Stimulated activated CD8-positive, alpha-beta memory T cell treated with anti-CD3 and anti-CD28 coated beads, Interleukin-2, amount 100 ng/mL, for 1 hour (primary cell): ENCODE data around the gene UPP1.

Experiments
- DNase-seq, 2 donors: peaks; one replicate each; pipeline ENCODE4 v3.0.0-alpha.2; 2020; ENCODE audit warnings: low read depth in 2 of 2

The UPP1 gene

DNA sequence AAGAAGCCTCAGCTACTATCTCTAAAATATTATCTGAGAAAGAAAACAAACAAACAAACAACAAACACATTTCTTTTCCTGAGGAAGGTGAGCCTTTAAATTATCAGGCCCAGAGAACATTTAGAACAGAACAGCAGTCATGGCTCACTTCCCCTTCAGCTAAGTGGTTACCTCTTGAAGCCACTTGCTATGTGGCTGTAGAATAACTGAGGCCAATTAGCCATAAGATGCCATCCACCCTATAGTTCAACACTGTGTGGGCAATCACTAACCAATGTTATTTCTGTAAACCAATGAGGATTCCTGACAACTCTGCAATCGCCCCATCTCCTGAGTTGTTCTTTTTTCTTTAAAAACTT lies 3.7 kb upstream of the UPP1 start:
- no peak for DNase-seq

DNA sequence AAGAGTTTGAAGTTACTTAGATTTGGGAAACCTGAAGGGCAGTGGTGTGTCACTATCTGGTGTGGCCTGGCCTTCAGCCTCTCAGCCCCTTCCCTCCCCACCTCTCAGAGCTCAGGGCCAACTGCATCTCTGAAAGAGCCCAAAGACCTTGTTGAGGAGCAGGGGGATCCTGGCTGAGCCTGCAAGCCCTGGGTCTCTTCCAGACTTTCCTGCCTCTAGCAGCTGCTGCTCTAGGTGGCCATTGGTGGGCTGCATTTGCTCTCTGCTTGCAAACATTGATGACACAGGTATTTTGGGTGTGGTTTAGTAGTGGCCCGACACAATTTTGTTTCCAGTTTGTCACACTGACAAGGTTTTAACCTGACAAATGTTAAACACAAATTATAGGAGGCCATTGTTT lies 3.1 kb upstream of the UPP1 start:
- no peak for DNase-seq

DNA sequence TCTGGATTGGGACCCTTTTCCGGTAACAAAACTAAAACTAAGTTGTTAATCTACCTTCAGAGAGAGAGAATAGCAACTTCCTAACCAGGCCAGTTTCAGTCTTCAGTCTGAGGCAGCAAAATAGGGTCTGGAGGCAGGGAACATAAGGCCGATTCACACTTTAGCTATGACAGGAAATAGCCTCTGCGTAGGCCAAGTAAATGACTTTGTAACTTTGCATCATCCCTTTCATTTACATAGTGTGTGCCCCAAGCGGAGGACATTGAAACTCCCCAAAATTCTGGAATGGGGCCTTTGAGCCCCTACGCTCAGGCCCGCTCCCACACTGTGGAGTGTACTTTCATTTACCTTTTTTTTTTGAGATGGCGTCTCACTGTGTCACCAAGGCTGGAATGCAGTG lies 1.7 kb upstream of the UPP1 start:
- DNase-seq, result no peak

DNA sequence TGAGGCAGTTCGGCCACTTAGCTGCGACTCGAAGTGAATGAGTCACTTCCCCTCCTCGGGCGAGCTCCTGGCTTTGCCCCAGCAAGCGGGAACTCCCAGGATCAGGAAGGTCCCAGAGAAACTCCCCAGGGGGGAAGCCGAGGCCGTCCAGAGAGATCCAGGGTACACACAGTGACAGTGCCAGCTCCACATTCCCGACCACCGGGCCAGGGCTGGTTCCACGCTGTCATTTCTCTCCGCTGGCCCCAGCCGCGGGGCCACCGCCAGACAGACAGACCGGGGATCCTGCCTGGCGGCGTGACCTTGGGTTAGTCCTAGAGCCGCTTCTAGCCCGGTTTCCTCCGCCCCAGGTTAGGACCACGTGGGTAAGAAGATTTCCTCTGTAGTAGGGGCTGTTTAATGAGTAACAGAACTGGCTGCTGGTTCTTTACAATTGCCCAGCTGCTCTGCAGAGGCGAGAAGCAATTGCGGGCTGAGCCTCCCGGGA lies 463 bp upstream of the UPP1 start:
- DNase-seq, result no peak

DNA sequence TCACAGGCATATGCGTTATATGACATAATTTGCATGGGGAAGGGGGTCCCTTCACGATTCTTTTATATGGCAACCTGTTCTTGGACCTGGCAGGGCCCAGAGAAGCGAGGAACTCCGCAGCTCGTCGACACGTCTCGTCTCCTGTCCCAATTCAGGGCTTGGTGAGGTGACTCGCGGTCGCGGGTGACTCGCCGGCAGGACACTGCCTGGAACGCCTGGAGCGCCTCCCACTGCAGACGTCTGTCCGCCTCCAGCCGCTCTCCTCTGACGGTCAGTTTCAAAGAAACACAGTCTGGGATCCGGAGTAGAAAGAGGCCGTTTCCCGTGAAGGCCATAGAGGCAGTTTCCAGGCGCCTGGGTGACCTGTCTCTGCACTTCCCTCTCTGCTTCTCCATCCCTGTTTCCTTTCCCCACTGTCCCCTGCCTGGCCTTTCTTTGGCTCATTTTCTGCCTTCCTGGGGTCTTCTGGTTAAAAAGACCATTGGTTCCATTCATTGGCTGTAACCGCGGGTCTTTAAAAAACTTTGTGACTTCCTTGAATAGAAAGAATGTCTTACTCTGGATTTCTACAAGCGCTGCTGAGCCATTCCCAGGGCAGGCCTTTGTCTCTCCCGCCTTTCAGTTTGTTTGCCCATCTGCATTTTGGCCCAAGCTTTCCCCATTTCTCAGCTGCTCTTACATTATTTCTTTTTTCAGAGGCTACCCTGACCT lies 1.2 kb downstream of the UPP1 start:
- no peak for DNase-seq

DNA sequence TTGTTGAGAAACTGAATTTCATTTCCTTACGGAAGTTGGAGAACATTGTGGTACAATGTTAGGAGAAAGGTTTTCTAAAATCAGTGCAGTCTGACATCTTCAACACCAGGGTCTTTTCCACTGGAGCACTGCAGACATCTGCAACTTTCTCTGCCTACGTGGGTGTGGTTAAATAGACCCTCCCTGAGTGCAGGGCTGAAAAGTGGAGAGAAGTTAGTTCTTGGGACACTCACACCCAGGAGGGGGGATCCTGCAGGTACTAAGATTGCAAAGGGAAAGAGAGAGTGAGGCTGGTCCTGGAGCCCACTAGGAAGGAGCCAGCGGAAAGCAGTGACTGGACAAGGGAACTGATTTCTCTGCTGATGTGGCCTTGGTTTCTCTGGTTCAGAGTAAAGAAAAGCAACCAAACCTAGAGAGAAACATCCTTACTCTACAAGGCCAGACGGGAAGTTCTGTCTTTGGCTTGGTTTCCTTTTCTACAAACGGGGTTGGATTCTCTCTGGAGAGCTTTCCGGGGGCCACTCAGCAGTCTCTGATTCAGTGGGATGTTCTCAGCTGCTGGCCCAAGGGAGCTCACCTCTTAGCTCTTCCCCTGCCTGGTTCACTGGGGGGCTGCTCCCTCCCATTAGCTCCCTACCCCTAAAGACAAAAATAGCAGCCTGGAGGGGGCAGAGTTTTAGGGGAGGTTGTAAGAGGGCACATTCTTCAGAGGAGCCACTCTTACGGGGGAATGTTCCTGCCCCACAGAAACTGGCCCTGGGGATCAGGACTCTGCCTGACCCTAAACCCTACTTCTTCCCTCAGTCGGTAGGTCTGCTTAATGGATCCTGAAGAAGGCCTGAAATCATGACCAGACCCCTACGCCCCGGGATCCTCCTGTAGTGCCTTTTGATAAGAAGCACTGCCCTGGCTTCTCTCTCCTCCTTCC lies 2.7 kb downstream of the UPP1 start:
- DNase-seq, result no peak

DNA sequence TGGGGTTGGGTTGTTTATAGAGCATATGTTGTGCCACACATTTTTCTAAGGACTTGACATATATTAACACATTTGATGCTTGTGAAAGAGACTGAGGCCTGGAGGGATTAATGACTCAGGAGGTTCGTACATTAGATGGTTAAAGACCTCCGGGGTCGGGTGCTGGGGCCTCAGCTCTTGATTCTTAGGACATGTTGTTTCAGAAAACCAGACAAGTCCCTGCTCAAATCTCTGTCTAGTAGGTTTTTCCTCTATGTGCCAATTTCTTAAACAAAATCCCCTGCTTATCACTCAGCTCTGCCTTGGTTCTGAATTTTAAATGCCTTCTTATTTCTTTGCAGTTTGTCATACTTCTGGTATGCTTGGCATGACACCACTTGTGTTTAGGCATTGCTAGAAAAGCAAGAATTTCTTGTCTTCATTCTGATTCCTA lies 5.8 kb downstream of the UPP1 start:
- DNase-seq, result no peak

DNA sequence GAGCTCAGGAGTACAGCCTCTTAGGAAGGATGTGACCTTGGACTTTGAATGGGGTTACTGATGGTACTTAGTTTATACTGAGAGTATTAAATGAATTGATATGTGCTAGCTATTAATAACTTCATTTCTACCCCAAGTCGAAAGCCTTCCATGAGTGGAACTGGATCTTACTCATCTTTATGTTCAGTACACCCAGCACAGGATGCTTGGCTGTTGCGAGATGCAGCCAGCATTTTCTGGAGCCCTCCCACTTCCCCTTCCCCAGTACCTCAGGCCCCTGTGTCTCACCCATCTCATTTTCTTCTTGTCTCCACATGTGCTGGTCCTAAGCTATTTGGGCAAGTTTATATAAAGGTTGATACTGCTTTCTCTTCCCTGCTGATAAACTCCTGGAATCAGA lies 7.2 kb downstream of the UPP1 start:
- DNase-seq, result no peak

DNA sequence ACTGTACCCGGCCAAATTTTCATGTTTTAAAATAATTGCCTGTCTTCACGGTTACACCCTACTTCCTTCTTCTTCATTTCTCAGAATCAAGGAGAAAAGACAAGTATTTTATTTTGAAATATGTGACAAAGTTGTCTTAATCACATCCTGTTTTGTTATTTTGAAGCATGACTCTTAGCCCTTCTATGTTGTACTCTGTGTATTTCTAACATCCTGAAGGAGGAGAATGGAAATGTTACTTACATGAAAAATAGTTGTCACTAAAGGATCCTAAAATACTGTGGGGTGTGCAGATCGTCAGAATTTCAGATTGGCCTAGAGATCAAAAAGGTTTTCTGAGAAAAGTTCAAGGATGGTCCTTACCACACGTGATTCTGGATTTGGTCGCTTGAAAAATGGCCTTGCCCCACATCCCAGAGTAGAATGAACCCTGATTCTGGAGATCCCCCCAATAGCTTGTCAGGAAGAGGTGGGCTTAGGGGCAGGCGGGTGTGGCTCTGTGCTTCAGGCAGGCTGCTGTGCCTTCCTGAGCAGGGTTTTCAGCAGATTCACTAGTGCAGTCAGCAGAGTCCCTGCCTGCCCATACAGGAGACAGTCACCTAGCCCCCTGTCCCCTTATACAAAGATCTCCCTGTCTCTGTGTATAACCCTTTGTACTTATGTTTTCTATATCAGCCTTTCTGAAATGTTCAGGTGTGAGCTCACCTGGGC lies 8.6 kb downstream of the UPP1 start:
- DNase-seq, result no peak

DNA sequence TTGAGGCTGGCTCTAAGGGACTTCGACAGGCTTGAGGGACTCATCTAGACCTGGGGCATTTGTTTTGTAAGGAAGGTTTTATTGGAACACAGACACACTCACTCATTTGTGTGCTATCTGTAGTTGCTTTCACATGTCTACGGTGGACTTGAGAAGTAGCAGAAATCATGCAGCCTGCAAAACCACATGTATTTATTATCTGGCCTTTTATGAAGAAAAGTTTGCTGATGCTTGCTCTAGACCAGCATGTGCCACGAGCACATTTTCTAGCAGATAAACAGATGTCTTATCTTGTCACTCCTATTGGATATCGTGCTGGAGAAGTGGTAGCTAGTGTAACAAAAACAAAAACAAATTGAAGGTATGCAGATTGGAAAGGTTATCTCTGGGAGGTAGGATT lies 9.8 kb downstream of the UPP1 start:
- DNase-seq, result no peak

DNA sequence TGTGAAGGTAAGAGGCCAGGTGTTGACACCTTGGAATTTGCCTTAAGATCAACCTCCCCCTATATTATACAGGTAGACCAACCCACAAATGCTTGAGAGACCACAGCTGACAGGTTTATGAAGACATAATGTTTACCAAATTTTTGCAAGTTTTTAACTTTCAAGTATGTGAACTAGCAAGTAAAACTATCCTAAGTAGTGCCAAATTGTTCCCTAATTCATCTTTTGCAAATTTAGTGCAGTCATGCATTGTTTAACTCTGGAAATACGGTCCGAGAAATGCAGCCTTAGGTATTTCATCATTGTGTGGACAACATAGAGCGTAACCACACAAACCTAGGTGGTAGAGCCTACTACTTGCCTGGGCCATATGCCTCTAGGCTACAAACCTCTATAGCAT lies 10.7 kb downstream of the UPP1 start:
- no peak for DNase-seq

DNA sequence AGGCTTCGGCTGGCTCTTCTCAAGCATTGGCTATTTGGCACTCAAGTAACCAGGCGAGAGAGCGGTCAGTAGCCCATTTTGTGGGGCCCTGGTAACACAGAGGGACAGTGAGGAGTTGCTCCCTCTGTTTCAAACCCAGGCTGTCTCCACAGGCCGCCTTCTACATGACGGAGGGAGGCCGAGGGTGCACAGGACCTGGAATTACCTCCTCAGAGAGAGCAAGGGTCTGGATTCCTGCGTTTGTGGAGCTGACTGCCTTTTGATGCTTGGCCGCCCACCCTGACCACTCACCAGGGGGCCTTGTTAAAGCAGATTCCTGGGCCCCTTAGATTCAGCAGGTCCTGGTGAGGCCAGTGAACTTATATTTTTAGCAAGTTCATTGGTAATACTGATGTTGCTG lies 12.3 kb downstream of the UPP1 start:
- DNase-seq, result no peak

DNA sequence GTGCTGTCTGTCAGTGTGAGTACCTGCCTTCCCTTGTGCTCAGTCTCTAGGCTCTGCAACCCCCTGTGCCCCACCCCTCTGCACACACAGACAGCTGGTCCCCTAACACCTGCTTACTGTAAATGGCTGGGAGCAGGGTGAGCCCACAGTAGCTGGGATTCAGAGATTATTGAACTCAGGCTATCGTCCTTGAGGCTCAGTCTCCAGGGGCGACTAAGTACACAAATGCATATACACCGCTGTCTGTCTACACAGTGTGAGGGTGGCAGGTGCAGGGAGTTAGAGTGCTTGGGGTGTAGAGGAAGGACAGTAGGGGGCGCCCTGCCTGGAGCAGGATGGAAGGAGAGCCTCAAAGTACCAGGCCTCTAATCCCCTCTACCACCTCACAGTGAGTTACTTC lies 12.9 kb downstream of the UPP1 start:
- DNase-seq, result no peak

DNA sequence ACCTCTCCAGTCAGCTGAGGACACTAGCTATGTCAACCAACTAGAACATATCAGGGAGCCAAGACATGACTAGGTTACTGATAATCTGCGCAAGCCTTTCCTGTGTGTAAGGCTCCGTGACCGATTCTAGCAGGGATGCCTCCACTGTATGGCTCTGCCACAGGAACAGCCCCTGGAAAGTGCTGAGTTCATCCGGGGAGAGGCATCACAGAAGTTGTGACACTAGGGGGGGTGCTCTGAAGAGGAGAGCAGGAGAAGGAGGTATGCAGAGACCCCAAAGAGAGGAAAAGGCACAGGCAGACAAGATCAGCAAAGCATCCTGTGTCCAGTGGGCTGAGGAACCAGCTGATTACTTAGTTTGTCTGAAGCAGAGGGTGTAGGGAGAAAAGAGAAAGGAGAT lies 13.5 kb downstream of the UPP1 start:
- no peak for DNase-seq

DNA sequence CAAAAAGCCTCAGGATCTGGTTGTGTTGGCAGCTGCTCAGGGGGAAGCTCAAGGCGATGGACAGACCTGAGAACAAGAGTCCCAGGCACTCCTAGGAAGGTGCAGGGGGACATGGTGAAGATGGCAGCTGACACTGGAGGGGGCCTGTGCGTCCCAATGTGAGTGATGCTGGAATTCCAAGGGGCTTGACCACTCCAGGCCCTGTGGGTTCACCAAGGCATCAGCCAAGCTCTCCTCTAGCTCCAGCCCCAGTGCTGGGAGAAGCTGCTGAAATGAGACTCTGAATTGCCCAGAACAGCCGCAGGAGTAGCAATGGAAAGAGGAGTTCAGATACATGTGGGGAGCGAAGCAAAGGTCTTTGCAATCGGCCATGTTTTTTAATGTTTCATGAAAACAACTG lies 16.0 kb downstream of the UPP1 start:
- no peak for DNase-seq

DNA sequence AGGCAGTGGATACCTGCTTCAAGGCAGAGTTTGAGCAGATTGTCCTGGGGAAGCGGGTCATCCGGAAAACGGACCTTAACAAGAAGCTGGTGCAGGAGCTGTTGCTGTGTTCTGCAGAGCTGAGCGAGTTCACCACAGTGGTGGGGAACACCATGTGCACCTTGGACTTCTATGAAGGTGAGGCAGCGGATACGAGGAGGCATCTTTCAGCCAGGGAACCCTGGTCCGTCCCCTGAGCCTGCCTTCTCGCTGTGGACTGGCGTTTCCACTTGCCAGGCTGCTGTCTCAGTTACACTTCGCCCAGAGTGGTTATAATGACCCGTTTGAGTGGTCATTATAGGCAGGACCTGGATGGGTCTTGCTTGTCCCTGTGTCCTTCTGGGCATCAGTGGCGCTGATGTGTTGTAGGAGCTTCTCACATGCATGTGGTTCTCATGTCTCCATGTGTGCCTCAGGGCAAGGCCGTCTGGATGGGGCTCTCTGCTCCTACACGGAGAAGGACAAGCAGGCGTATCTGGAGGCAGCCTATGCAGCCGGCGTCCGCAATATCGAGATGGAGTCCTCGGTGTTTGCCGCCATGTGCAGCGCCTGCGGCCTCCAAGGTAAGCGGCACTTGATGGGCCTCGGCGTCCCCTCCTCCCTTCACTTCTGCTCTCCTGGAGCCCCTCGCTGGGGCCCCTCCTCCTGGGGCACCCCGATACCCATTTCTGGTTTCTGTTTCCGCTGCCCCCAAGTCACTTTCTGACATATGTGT lies 18.0 kb downstream of the UPP1 start:
- no peak for DNase-seq

DNA sequence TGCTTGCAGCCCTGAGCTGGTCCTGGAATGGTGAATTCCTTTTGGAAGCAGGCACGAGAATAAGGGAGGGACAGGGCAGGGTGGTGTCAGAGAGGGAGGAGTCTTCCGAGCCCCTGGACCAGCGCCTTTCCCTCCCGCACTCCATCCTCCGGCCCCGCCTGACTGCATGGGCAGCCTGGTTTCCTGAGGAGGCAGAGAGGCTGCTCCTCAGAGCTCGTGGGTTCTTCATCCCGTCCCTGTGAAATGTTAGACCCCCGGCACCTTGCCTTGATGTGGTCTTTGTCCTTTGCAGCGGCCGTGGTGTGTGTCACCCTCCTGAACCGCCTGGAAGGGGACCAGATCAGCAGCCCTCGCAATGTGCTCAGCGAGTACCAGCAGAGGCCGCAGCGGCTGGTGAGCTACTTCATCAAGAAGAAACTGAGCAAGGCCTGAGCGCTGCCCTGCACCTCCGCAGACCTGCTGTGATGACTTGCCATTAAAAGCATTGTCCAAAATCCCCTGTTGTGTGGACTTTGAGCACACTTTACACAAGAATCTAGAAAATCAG lies 18.9 kb downstream of the UPP1 start:
- no peak for DNase-seq

DNA sequence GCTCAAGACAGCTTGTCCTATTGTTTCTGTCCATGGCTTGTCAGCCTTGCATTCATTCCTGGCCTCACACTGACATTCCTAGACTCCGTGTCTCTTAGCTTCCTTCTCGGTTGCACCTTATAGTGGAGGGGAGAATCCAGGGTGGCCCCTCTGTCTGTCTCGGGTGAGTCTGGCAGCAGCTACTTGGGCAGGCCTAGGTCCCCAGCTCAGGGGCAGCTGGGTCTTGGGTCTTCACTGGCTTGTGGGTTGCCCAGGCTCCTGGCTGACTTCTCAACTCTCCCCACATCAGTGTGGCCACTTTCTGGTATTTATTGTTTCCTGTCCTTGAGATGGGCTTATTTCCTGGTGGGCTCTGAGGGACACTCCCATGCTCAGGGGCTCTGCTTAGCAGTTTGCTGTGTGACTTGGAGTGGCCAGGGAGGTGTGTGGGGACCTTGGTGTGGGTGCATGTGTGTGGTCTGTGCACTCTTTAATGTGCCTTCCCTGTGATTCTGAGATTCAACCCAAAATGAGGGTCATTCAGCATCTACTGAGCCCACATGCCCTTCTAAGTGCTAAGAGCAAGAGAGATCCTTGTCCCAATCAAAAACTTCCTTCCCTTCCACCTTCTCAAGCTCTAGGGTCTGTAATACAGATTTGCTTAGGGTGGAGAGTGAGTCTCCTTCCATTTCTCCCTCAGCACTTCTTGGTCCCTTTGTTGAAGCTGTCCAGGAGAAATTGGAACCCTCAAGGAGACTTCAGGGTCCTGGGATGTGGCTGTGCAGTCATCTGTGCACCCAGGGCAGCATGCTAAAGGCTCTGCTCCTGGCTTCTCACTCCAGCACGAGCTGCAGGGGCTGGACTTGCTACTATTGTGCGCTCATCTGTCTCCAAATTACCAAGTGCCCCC lies 20.1 kb downstream of the UPP1 start:
- DNase-seq, result no peak

DNA sequence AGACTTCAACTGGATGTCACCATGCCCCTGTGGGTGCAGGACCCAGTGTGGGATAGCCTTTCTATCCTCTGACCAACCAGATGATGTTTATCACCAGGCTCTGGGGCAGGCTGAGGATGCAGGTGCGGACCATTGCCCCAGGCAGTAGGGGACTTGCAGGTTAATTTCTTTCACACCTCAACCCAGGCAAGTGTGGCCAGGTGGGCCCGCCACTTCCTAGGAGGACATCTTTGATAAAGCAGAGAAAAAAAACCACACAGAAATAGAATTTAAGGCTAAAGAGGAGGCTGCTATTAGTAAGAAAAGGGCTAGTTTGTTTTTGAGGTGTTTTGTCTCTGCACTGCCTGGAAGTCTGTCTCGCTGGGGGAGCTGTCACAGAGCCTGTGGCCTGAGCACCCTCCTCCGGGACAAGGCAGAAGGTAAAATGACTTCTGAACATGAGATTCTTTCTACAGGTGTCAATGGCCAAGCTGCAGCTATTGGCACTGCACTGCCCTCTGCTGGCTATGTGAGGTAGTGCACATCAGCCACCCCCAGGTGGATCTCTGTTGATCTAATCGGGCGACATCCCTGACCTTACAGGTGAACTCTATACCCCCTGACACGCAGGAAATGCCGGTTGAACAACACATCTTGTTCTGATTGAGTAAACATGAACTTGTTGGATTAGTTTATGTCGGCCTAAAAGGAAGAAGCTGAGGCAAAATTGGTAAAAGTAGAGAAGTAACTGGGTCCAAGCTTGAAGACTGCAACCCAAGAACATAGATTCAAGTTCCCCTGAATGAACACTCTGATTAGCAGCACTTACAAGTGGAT lies 21.0 kb downstream of the UPP1 start:
- DNase-seq, result peak; percentile 81 to 83

DNA sequence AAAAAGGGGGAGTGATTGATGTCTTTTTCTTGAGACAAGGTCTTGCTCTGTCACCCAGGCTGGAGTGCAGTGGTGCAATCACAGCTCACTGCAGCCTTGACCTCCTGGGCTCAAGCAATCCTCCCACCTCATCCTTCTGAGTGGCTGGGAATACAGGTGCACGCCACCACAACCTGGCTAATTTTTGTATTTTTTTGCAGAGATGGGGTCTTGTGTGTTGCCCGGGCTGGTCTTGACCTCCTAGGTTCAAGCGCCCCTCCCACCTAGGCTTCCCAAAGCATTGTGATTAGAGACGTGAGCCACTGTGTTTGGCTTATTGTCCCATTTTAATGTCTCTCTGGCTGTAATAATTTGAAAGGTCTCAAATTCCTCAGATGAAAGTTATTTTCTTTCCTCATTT lies 21.8 kb downstream of the UPP1 start:
- DNase-seq, result no peak
